ENCODE results near the gene CTR9. TPM values are rescaled to one million over a fixed set of nuclear protein-coding genes. Genes with fewer than 3 reads are reported as not detected.

CTR9 gene
- total and polyA plus RNA-seq, 2 donors, result 27.4 to 29.6 TPM

DNA sequence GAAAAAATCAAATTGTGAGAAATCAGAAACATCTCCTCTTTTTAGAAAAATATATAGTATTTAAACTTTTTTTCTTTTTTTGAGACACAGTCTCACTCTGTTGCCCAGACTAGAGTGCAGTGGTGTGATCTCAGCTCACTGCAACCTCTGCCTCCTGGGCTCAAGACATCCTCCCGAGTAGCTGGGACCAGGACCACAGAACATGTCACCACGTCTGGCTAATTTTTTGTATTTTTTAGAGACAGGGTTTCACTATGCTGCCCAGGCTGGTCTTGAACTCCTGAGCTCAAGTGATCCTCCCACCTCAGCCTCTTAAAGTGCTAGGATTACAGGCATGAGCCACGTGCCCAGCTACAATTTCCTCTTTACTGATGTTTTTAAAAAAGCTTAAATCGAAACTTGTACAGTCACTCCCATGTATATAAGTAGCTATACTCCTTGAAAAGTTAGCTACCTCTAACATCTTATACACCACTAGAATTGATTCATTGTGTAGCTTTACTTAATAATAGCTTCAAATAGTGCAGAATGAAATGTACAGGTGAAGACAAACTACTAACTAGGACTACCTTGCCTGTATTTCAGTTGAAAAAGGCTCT lies 47.4 kb downstream of the CTR9 start:
- Histone ChIP-seq H3K4me3 (ENCODE audit: low read length in 2 of 2) (no peak overlapping the region), H3K27me3 (ENCODE audit: control insufficient read depth in 2 of 2, insufficient read depth in 1 of 2, low read length in 1 of 2) (no peaks in the 10 kb centered on the region), H3K4me1 (ENCODE audit: control insufficient read depth in 2 of 2, insufficient read depth in 2 of 2, low read length in 2 of 2) (no peaks in the 10 kb centered on the region), H3K36me3 (ENCODE audit: control insufficient read depth in 2 of 2, insufficient read depth in 2 of 2, low read length in 1 of 2) (peaks cover 53 to 73% of the 10 kb centered on the region in 2 donors), H3K9me3 (ENCODE audit: control insufficient read depth in 2 of 2, insufficient read depth in 1 of 2, low read length in 1 of 2) (no peaks in the 10 kb centered on the region), H3K27ac (ENCODE audit: low read depth in 1 of 2, low read length in 1 of 2) (no peak overlapping the region)
- no peak for DNase-seq (ENCODE audit: low read depth in 6 of 9, low spot score in 9 of 9)
- 93% methylated on average over 4 of the region's 4 CpGs for WGBS

DNA sequence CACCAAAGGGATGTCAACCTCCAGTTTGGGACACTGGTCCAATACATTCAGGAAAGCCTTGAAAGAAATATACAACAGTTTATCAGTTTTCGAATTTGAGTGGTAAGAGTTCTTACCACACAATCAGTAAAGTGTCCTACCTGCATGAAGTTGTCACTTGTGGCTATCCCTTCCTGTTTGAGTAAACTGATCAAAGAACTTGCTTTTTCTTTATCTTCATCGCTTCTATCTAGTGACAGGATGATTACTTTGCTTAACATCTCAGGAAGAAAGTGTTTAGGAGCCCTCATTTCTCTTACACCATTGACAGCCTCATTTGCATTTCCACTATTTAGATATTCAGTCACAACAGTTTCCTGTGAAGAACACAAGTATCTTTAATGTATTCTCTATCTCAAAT lies 49.2 kb downstream of the CTR9 start:
- no peaks in the 10 kb centered on the region for H3K27me3 ChIP-seq (ENCODE audit: control insufficient read depth in 2 of 2, insufficient read depth in 1 of 2, low read length in 1 of 2)
- DNase-seq (ENCODE audit: low read depth in 6 of 9, low spot score in 9 of 9), result no peak
- peaks cover 67 to 92% of the 10 kb centered on the region in 2 donors for H3K36me3 ChIP-seq (ENCODE audit: control insufficient read depth in 2 of 2, insufficient read depth in 2 of 2, low read length in 1 of 2)
- no peaks in the 10 kb centered on the region for H3K9me3 ChIP-seq (ENCODE audit: control insufficient read depth in 2 of 2, insufficient read depth in 1 of 2, low read length in 1 of 2)
- peaks cover 0 to 3% of the 10 kb centered on the region in 2 donors for H3K4me1 ChIP-seq (ENCODE audit: control insufficient read depth in 2 of 2, insufficient read depth in 2 of 2, low read length in 2 of 2)
- no peak overlapping the region for H3K27ac ChIP-seq (ENCODE audit: low read depth in 1 of 2, low read length in 1 of 2)
- WGBS, result 70% methylated on average over 2 of the region's 2 CpGs
- H3K4me3 ChIP-seq (ENCODE audit: low read length in 2 of 2), result no peak overlapping the region

DNA sequence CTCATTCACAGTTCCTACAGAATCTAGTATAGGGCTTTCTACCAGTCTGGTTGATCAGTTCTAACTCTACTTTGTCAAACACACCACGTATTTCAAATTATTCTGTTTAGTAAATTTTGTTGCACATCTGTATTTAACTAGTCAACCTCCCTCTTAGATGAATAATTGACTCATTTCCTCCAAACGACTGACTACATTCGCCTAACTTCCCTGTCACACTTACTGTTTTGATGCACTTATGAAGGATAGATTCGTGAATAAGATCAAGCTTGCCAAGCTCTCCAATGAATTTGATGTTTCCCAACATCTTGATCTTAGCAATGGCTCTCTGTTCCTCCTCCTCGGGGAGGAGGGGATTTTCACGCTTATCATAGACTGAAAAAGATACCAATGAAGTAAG lies 52.6 kb downstream of the CTR9 start:
- DNase-seq (ENCODE audit: low read depth in 6 of 9, low spot score in 9 of 9), result no peak
- Histone ChIP-seq H3K4me1 (ENCODE audit: control insufficient read depth in 2 of 2, insufficient read depth in 2 of 2, low read length in 2 of 2) (peaks cover 15 to 17% of the 10 kb centered on the region in 2 donors), H3K4me3 (ENCODE audit: low read length in 2 of 2) (no peak overlapping the region), H3K27me3 (ENCODE audit: control insufficient read depth in 2 of 2, insufficient read depth in 1 of 2, low read length in 1 of 2) (no peaks in the 10 kb centered on the region), H3K27ac (ENCODE audit: low read depth in 1 of 2, low read length in 1 of 2) (no peak overlapping the region), H3K36me3 (ENCODE audit: control insufficient read depth in 2 of 2, insufficient read depth in 2 of 2, low read length in 1 of 2) (peaks cover 70 to 84% of the 10 kb centered on the region in 2 donors), H3K9me3 (ENCODE audit: control insufficient read depth in 2 of 2, insufficient read depth in 1 of 2, low read length in 1 of 2) (no peaks in the 10 kb centered on the region)
- WGBS, result 95% methylated on average over 6 of the region's 6 CpGs

DNA sequence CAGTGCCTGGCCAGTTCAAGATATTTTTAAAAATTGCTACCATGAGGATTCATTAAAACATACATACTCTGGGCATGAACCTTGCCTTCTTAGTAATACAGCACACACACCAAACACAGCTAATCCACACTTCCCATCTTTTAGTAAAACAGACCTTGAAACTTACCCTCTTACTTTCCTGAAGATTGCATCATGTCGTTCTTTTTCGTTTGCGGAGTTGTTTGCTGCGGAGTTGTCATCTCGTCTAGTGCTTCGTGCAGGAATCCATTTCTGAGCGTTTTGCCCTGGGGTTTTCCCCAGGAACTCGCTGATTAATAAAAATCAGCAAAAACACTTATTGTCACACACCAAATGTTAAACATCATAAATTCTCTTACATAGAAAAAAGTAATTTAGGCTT lies 54.7 kb downstream of the CTR9 start:
- WGBS, result 96% methylated on average over 8 of the region's 8 CpGs
- Histone ChIP-seq H3K4me3 (ENCODE audit: low read length in 2 of 2) (no peak overlapping the region), H3K4me1 (ENCODE audit: control insufficient read depth in 2 of 2, insufficient read depth in 2 of 2, low read length in 2 of 2) (peaks cover 15 to 17% of the 10 kb centered on the region in 2 donors), H3K27ac (ENCODE audit: low read depth in 1 of 2, low read length in 1 of 2) (no peak overlapping the region), H3K27me3 (ENCODE audit: control insufficient read depth in 2 of 2, insufficient read depth in 1 of 2, low read length in 1 of 2) (no peaks in the 10 kb centered on the region), H3K36me3 (ENCODE audit: control insufficient read depth in 2 of 2, insufficient read depth in 2 of 2, low read length in 1 of 2) (peaks cover 54 to 64% of the 10 kb centered on the region in 2 donors), H3K9me3 (ENCODE audit: control insufficient read depth in 2 of 2, insufficient read depth in 1 of 2, low read length in 1 of 2) (no peaks in the 10 kb centered on the region)
- DNase-seq (ENCODE audit: low read depth in 6 of 9, low spot score in 9 of 9), result no peak

DNA sequence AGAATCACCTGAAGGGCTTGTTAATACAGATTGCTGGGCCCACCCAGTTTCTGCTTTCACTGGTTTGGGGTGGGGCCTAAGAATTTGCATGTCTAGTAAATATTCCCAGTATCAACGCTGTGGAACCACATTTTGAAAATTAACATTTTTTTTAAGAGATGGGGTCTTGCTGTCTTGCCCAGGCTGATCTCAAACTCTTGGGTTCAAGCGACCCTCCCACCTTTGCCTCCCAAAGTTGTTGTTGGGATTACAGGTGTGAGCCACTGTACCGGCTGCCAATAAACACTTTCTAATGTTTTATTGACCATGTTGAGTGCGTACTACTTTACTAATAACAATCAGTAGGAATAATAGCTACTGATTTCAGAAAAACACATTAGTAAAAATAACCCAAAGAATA lies 55.2 kb downstream of the CTR9 start:
- 96% methylated on average over 4 of the region's 4 CpGs for WGBS
- no peaks in the 10 kb centered on the region for H3K9me3 ChIP-seq (ENCODE audit: control insufficient read depth in 2 of 2, insufficient read depth in 1 of 2, low read length in 1 of 2)
- H3K36me3 ChIP-seq (ENCODE audit: control insufficient read depth in 2 of 2, insufficient read depth in 2 of 2, low read length in 1 of 2), result peaks cover 52 to 60% of the 10 kb centered on the region in 2 donors
- DNase-seq (ENCODE audit: low read depth in 6 of 9, low spot score in 9 of 9), result no peak
- H3K4me3 ChIP-seq (ENCODE audit: low read length in 2 of 2), result no peak overlapping the region
- H3K4me1 ChIP-seq (ENCODE audit: control insufficient read depth in 2 of 2, insufficient read depth in 2 of 2, low read length in 2 of 2), result peaks cover 15 to 17% of the 10 kb centered on the region in 2 donors
- no peaks in the 10 kb centered on the region for H3K27me3 ChIP-seq (ENCODE audit: control insufficient read depth in 2 of 2, insufficient read depth in 1 of 2, low read length in 1 of 2)
- H3K27ac ChIP-seq (ENCODE audit: low read depth in 1 of 2, low read length in 1 of 2), result no peak overlapping the region

DNA sequence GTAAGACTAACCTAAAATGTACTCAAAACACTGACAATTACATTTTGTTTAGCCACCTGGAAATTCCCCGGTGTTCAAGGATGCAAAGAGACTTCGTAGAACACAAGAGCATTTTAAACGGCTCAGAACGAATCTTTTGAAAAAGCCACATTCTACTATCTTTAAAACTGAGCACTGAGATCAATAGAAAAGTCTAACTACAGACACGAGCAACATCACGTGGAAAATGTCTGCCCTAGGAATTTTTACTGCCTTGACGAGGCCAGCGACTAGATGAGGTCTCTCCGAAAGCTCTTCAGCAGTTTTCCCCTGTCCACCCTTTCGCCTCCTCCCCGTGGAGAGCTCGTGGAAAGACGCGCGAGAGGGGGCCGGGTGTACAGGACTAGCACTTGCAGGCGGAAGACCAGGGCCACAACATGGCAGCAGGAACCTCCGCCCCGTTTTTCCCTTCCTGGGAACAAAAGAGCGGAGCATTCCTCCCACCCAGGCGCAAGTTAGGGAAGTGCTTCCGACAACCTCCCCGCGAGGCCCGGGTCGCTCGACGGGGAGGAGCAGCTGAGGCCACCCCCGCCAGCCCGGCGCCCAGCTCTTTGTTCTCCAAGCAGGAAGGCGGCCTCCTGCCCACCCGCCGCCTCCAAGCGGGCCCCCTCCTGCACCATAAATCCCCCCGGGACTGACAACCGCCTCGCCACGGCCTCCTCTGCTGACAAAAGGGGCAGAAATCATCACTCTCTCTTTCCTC lies 56.6 kb downstream of the CTR9 start:
- peak in 7 of 9 donors; percentile 41 to 72 (median 51) for DNase-seq (ENCODE audit: low read depth in 6 of 9, low spot score in 9 of 9)
- H3K9me3 ChIP-seq (ENCODE audit: control insufficient read depth in 2 of 2, insufficient read depth in 1 of 2, low read length in 1 of 2), result no peaks in the 10 kb centered on the region
- under 1% methylated on average over 39 of the region's 39 CpGs for WGBS
- H3K4me3 ChIP-seq (ENCODE audit: low read length in 2 of 2), result peak overlapping the region; percentile 83 to 90
- peaks cover 15 to 17% of the 10 kb centered on the region in 2 donors for H3K4me1 ChIP-seq (ENCODE audit: control insufficient read depth in 2 of 2, insufficient read depth in 2 of 2, low read length in 2 of 2)
- H3K27me3 ChIP-seq (ENCODE audit: control insufficient read depth in 2 of 2, insufficient read depth in 1 of 2, low read length in 1 of 2), result peaks cover 0 to 2% of the 10 kb centered on the region in 2 donors
- peak overlapping the region; percentile 98 to 100 for H3K27ac ChIP-seq (ENCODE audit: low read depth in 1 of 2, low read length in 1 of 2)
- peaks cover 37 to 46% of the 10 kb centered on the region in 2 donors for H3K36me3 ChIP-seq (ENCODE audit: control insufficient read depth in 2 of 2, insufficient read depth in 2 of 2, low read length in 1 of 2)

DNA sequence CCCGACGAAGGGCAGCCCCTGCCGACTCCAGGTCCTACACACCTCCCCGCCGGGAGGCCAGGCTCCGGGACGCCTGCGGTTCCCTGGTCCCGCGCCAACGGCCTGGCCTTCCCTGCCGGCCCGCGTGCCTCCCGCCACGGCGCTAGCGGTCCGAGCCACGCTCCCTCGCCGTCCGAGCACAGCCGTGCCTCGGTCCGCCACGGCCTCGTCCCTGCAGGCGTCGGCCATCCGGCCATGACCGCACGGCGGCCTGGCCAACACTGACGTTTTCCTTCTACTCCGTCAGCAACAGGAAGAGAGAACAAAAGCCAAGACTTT lies 57.1 kb downstream of the CTR9 start:
- peaks cover 15 to 17% of the 10 kb centered on the region in 2 donors for H3K4me1 ChIP-seq (ENCODE audit: control insufficient read depth in 2 of 2, insufficient read depth in 2 of 2, low read length in 2 of 2)
- H3K27me3 ChIP-seq (ENCODE audit: control insufficient read depth in 2 of 2, insufficient read depth in 1 of 2, low read length in 1 of 2), result peaks cover 0 to 2% of the 10 kb centered on the region in 2 donors
- DNase-seq (ENCODE audit: low read depth in 6 of 9, low spot score in 9 of 9), result peak in 1 of 9 donors; percentile 56
- peak overlapping the region; percentile 83 to 90 for H3K4me3 ChIP-seq (ENCODE audit: low read length in 2 of 2)
- no peaks in the 10 kb centered on the region for H3K9me3 ChIP-seq (ENCODE audit: control insufficient read depth in 2 of 2, insufficient read depth in 1 of 2, low read length in 1 of 2)
- peaks cover 32 to 40% of the 10 kb centered on the region in 2 donors for H3K36me3 ChIP-seq (ENCODE audit: control insufficient read depth in 2 of 2, insufficient read depth in 2 of 2, low read length in 1 of 2)
- under 1% methylated on average over 36 of the region's 36 CpGs for WGBS
- peak overlapping the region; percentile 98 to 100 for H3K27ac ChIP-seq (ENCODE audit: low read depth in 1 of 2, low read length in 1 of 2)

DNA sequence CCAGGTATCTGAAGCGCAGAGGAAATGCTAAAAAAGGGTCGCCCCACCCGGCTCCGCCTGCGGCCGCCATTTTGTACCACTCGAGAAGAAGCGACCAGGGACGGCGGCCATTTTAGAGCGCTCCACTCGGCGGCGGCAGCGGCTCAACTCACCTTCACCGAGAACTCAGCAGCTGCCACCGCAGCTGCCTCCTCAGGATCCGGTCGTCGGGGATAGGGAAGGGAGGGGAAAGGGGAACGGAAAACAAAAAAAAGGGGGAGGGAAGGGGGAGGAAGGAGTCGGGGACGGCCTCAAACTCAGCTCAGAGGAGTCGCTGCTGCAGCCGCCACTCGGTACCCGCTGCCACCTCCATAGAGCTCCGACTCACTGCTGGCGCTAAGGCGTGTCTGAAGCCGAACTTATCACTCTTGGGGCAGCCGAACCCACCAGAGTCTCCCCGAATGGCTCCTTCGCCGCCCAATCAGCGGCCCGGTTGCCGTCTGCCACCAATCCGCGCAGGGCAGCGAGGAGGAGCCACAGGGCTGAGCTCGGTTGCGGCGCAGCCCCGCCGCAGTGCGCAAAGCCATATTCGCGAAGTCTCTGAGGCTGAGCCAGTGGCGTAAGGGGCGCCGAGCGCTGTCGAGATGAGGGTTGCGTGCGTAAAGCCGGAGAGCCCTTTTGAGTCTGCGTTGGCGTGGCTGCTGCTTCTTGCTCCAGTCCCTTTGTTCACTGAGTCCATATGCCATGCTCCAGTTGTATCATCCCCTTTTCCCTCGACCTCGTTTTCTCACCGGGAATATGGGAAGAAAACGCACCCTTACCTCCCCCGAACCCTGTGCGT lies 57.7 kb downstream of the CTR9 start, which contains the start of gene EIF4G2:
Gene EIF4G2 (minus strand): TSS at position 374 of the 820 bp plus-strand sequence.
- H3K27me3 ChIP-seq (ENCODE audit: control insufficient read depth in 2 of 2, insufficient read depth in 1 of 2, low read length in 1 of 2), result peaks cover 0 to 2% of the 10 kb centered on the region in 2 donors
- peaks cover 26 to 35% of the 10 kb centered on the region in 2 donors for H3K36me3 ChIP-seq (ENCODE audit: control insufficient read depth in 2 of 2, insufficient read depth in 2 of 2, low read length in 1 of 2)
- peak; percentile 96 to 99 (median 99) for DNase-seq (ENCODE audit: low read depth in 6 of 9, low spot score in 9 of 9)
- peak within 1 kb of the TSS; percentile 83 to 90 for H3K4me3 ChIP-seq (ENCODE audit: low read length in 2 of 2)
- WGBS, result under 1% methylated on average over 65 of the region's 65 CpGs
- H3K27ac ChIP-seq (ENCODE audit: low read depth in 1 of 2, low read length in 1 of 2), result peak within 1 kb of the TSS; percentile 98 to 100
- H3K9me3 ChIP-seq (ENCODE audit: control insufficient read depth in 2 of 2, insufficient read depth in 1 of 2, low read length in 1 of 2), result no peaks in the 10 kb centered on the region
- H3K4me1 ChIP-seq (ENCODE audit: control insufficient read depth in 2 of 2, insufficient read depth in 2 of 2, low read length in 2 of 2), result peaks cover 15 to 17% of the 10 kb centered on the region in 2 donors

Data from thymus (tissue), 11 donors.